Erythroblast (primary cell): ENCODE measurements around the gene EFHD1.

Source experiments
- GATA1 ChIP-seq: IDR thresholded peaks from 2 replicates; pipeline ENCODE4 v1.6.1; 2011; ENCODE audit warnings: low read depth, mild to moderate bottlenecking, control low read depth, low read length, moderate library complexity
- POLR2A ChIP-seq: IDR thresholded peaks from 2 replicates; pipeline ENCODE4 v1.6.1; 2011; ENCODE audit warnings: mild to moderate bottlenecking, low read length

DNA sequence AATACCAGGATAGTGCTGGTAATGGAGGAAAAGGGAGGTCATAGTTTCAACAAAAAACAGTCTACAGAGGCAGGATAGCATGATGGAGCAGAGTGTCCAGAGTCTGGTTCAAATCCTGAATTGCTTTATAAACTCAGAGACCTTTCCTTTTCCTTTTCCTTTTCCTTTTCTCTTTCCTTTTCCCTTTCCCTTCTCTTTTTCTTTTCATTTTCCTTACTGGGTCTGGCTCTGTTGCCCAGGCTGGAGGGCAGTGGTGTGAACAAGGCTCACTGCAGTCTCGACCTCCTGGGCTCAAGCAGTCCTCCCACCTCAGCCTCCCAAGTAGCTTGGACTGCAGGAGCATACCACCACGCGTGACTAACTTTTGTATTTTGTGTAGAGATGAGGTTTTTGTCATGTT, 95.4 kb downstream of the EFHD1 start:
- no peak for TF ChIP-seq POLR2A
- TF ChIP-seq GATA1, result no peak
